ENCODE measurements around the gene KLB.
"Not testable (repeated sequence)": the region's sequence is repeated elsewhere in the genome, so short reads cannot be mapped to it uniquely, and the experiment has no call there.

KLB gene

GRCh38 chr4:39425297-39425696 lies 18.6 kb downstream of the KLB start:
- in situ Hi-C loops (cut with HindIII; ENCODE audit: low sequenced_read_pairs) = not testable (repeated sequence)

- in situ Hi-C loops (cut with HindIII; ENCODE audit: low sequenced_read_pairs) = no loop called here
These were observed 20.0 kb downstream of the KLB start for GRCh38 chr4:39426728-39427127.

DNA sequence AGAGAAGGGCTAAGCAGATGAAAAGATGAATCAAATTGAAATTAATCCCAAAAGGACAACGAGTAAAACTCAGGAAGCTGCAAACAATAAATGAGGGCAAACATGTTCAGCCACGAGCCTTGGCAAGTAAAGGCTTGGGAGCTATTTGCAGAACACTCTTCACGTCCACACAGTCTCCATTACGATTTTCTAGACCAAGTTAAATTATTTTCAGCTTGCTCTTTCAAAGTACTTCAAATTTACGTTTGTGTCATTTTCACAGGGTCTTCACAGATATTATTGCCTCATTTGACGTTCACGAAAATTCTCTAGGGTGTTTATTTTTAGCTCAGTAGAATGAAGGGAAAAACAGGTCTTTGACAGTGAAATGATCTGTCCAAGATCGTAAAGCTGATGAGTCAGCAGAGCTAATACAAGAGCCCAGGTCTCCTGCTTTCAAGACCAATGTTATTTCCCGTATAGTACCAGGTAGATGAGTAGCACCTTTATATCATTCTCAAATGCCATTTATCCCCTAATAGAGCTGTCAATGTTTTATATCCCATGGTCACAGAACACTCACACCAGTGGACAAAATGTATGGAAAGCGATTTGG lies 20.9 kb downstream of the KLB start:
- in situ Hi-C loops (cut with HindIII; ENCODE audit: low sequenced_read_pairs) = no loop called here

GRCh38 chr4:39429476-39430334 lies 23.0 kb downstream of the KLB start:
- in situ Hi-C loops (cut with HindIII; ENCODE audit: low sequenced_read_pairs) = no loop called here

GRCh38 chr4:39433878-39434492 lies 27.3 kb downstream of the KLB start:
- in situ Hi-C loops (cut with HindIII; ENCODE audit: low sequenced_read_pairs) = no loop called here

- in situ Hi-C loops (cut with HindIII; ENCODE audit: low sequenced_read_pairs) = no loop called here
These were observed 29.2 kb downstream of the KLB start for GRCh38 chr4:39435659-39436563.

DNA sequence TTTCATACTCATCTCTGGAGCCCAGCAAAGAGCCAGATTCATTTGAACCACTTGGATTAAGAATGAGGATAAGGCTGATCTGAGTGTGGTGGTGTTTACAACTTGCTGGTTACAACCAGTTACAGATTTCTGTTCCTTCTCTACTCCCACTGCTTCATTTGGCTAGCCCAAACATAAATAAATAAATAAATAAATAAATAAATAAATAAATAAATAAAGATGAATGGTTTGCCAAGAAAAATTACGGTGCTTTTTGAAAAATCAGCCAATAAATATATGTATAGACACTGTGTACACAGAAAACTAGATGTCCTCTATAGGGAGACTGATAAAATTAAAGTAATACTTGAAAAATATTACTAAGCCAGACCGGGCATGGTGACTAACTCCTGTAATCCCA lies 34.9 kb downstream of the KLB start:
- in situ Hi-C loops (cut with HindIII; ENCODE audit: low sequenced_read_pairs) = no loop called here

GRCh38 chr4:39442998-39443397 lies 36.3 kb downstream of the KLB start:
- in situ Hi-C loops (cut with HindIII; ENCODE audit: low sequenced_read_pairs) = no loop called here

DNA sequence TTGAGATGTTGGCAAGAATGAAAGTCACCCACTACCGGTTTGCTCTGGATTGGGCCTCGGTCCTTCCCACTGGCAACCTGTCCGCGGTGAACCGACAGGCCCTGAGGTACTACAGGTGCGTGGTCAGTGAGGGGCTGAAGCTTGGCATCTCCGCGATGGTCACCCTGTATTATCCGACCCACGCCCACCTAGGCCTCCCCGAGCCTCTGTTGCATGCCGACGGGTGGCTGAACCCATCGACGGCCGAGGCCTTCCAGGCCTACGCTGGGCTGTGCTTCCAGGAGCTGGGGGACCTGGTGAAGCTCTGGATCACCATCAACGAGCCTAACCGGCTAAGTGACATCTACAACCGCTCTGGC lies 39.7 kb downstream of the KLB start:
- in situ Hi-C loops (cut with HindIII; ENCODE audit: low sequenced_read_pairs) = no loop called here

DNA sequence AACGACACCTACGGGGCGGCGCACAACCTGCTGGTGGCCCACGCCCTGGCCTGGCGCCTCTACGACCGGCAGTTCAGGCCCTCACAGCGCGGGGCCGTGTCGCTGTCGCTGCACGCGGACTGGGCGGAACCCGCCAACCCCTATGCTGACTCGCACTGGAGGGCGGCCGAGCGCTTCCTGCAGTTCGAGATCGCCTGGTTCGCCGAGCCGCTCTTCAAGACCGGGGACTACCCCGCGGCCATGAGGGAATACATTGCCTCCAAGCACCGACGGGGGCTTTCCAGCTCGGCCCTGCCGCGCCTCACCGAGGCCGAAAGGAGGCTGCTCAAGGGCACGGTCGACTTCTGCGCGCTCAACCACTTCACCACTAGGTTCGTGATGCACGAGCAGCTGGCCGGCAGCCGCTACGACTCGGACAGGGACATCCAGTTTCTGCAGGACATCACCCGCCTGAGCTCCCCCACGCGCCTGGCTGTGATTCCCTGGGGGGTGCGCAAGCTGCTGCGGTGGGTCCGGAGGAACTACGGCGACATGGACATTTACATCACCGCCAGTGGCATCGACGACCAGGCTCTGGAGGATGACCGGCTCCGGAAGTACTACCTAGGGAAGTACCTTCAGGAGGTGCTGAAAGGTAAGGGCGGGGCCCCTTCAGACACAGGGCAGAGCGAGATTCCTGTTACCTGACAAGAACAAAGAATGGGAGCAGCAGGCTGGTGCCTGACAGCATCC lies 40.3 kb downstream of the KLB start:
- in situ Hi-C loops (cut with HindIII; ENCODE audit: low sequenced_read_pairs) = no loop called here

DNA sequence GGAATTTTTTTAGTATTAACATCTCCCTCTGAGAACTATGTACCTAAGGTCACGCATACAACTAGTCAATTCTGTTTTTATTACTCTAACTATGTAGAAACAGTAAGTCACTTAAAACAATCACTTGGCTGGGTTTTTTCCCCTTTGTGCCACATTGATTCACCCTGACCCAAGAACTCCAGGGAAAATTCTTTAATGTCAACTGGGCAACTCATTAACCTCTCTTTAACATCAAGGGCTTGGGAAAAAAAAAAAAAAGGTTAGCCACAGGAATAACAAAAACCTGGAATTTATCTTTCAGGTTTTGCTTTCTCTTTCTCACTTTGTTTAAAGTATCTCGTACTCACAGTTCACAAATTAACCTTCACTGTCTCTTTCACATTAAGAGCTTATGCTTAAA lies 43.9 kb downstream of the KLB start:
- in situ Hi-C loops (cut with HindIII; ENCODE audit: low sequenced_read_pairs) = no loop called here

GRCh38 chr4:39451423-39452023 lies 44.8 kb downstream of the KLB start:
- in situ Hi-C loops (cut with HindIII; ENCODE audit: low sequenced_read_pairs) = no loop called here

GRCh38 chr4:39452153-39452859 lies 45.6 kb downstream of the KLB start:
- in situ Hi-C loops (cut with HindIII; ENCODE audit: low sequenced_read_pairs) = no loop called here

- in situ Hi-C loops (cut with HindIII; ENCODE audit: low sequenced_read_pairs) = no loop called here
These were observed 46.3 kb downstream of the KLB start for GRCh38 chr4:39452860-39453587.

DNA sequence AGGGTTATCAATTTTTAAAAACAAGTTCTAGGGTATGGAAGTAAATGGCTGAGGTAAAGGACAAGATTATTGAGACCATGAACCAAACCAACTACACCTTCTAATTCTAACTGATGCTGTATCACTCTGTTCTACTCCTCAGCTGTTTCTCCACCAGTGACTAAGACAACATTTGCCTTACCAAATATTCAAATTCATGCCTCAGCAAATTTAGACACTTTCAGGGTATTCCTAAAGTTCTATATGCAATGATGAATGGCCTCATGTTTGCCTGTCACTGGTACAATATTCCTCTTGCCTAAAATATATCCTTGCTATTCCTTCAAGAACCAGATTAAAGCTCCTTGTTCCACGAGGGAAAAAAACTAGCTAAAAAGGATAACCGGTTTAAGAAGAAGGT lies 47.0 kb downstream of the KLB start:
- in situ Hi-C loops (cut with HindIII; ENCODE audit: low sequenced_read_pairs) = no loop called here

- in situ Hi-C loops (cut with HindIII; ENCODE audit: low sequenced_read_pairs) = no loop called here
These were observed 48.8 kb downstream of the KLB start for GRCh38 chr4:39455486-39455885.

- in situ Hi-C loops (cut with HindIII; ENCODE audit: low sequenced_read_pairs) = no loop called here
These were observed 50.4 kb downstream of the KLB start for GRCh38 chr4:39456946-39457763.

- in situ Hi-C loops (cut with HindIII; ENCODE audit: low sequenced_read_pairs) = not testable (repeated sequence)
These were observed 51.4 kb downstream of the KLB start for GRCh38 chr4:39458161-39458504.
